Subcutaneous adipose tissue (tissue), 4 donors: ENCODE results near the gene METTL26. TPM values are rescaled to one million over a fixed set of nuclear protein-coding genes. Genes with fewer than 3 reads are reported as not detected.

Experiments used
- CTCF ChIP-seq: fragments of 450-650 bp; IDR thresholded peaks from one replicate; pipeline ENCODE4 v1.5.1; 2016; ENCODE audit warnings: low read depth, mild to moderate bottlenecking, control low read depth, antibody characterized with exemption, moderate library complexity
- total RNA-seq, 4 donors: library from RNA; depleted of rRNA; stranded (reverse); fragments of >200 nt; gene quantifications; one replicate each; pipeline ENCODE4 v1.1.0, GENCODE V29; 2016

METTL26 gene
- total RNA-seq = 100 to 1,000 TPM in 3 of 4 donors, 10 to 100 TPM in 1; 72.2 to 199 (median 117) TPM

- no peak for TF ChIP-seq CTCF
Observed at GRCh38 chr16:636206-637080, at the start of gene METTL26. METTL26 (minus strand) TSS chr16:636305; CDS start chr16:636290, 15 bp downstream.

- TF ChIP-seq CTCF = no peak
Observed at GRCh38 chr16:684961-685696, 49.0 kb upstream of the METTL26 start.

- TF ChIP-seq CTCF = no peak
Observed at GRCh38 chr16:684071-684794, 48.1 kb upstream of the METTL26 start, which contains the start of gene JMJD8. JMJD8 (minus strand) TSS chr16:684334; CDS start chr16:684319, 15 bp downstream.

- TF ChIP-seq CTCF = no peak
Observed at GRCh38 chr16:683396-684070, 47.4 kb upstream of the METTL26 start.

- TF ChIP-seq CTCF = no peak
Observed at GRCh38 chr16:682493-683395, 46.6 kb upstream of the METTL26 start.

- TF ChIP-seq CTCF = no peak
Observed at GRCh38 chr16:681746-682427, 45.8 kb upstream of the METTL26 start.
